ENCODE data around the gene KRT26. TPM values are rescaled to one million over a fixed set of nuclear protein-coding genes. Genes with fewer than 3 reads are reported as not detected.

Gene KRT26
- total RNA-seq, 1 donor, result not detected

- peak; percentile 41 for TF ChIP-seq CTCF (IDR thresholded peaks at IDR 0.05; ENCODE audit: extremely low read depth, low read depth, low read length)
Measured at GRCh38 chr17:40726919-40727318, 45.1 kb downstream of the KRT26 start.

DNA sequence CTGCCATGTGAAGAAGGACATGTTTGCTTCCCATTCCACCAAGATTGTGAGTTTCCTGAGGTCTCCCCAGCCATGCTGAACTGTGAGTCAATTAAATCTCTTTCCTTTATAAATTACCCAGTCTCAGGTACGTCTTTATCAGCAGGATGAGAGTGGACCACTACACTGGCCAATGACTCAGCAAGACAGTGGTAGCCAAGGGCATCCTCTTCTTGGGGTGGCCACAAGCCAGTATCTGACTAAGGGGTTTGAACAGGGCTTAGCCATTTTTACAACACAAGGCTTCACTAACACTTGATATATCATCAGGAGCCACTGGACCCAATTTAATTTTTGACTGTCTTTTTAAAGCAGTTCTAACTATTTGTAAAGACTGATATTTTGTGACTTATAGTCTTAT, 47.3 kb downstream of the KRT26 start:
- Histone ChIP-seq H4K20me1 (ENCODE audit: insufficient read depth, low read length) (no peaks in the 10 kb centered on the region), H3K79me2 (ENCODE audit: insufficient read depth, low read length) (no peaks in the 10 kb centered on the region), H3K27ac (ENCODE audit: low read depth, low read length) (no peak overlapping the region), H3K4me3 (ENCODE audit: insufficient read depth, low read length) (no peak overlapping the region), H3K4me1 (ENCODE audit: insufficient read depth, low read length) (peaks cover 6% of the 10 kb centered on the region), H2AFZ (ENCODE audit: low read length) (no peak overlapping the region), H3K27me3 (ENCODE audit: insufficient read depth, low read length) (peaks cover 3% of the 10 kb centered on the region), H3K9me3 (ENCODE audit: low read depth, low read length) (no peaks in the 10 kb centered on the region), H3K4me2 (ENCODE audit: insufficient read depth, low read length) (no peak overlapping the region), H3K36me3 (ENCODE audit: insufficient read depth, low read length) (no peaks in the 10 kb centered on the region)
- no peak for TF ChIP-seq CTCF (IDR thresholded peaks at IDR 0.05; ENCODE audit: extremely low read depth, low read depth, low read length)
- no peak for DNase-seq (ENCODE audit: insufficient read length, low spot score, missing footprints)

More at GRCh38 chr17:40726919-40727318, 45.1 kb downstream of the KRT26 start:
- Histone ChIP-seq H3K4me1 (ENCODE audit: insufficient read depth, low read length) (peaks cover 6% of the 10 kb centered on the region), H3K79me2 (ENCODE audit: insufficient read depth, low read length) (no peaks in the 10 kb centered on the region), H3K9me3 (ENCODE audit: low read depth, low read length) (no peaks in the 10 kb centered on the region), H3K36me3 (ENCODE audit: insufficient read depth, low read length) (no peaks in the 10 kb centered on the region), H2AFZ (ENCODE audit: low read length) (no peak overlapping the region), H3K27me3 (ENCODE audit: insufficient read depth, low read length) (peaks cover 17% of the 10 kb centered on the region), H3K4me2 (ENCODE audit: insufficient read depth, low read length) (no peak overlapping the region), H3K4me3 (ENCODE audit: insufficient read depth, low read length) (no peak overlapping the region), H4K20me1 (ENCODE audit: insufficient read depth, low read length) (no peaks in the 10 kb centered on the region), H3K27ac (ENCODE audit: low read depth, low read length) (no peak overlapping the region)
- DNase-seq (ENCODE audit: insufficient read length, low spot score, missing footprints), result no peak

DNA sequence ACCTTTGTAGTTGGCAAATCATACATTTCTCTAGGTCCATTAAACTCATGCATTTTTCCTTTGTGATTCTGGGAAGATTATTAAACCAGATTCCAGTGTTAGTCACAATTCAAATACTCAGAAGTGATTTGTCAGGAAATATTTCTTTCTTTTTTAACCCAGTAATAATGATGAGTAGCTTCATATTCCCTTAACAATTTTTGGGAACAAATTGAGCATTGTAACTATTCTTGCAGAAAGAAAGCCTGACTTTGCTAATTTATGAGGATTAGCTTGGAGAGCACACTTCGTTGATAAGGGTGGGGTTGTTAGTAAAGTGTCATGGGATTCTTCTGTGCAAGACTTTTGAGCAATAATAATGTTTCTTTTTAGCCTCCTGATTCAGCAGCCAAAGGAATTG, 49.8 kb downstream of the KRT26 start:
- no peak overlapping the region for H3K4me2 ChIP-seq (ENCODE audit: insufficient read depth, low read length)
- H3K27ac ChIP-seq (ENCODE audit: low read depth, low read length), result no peak overlapping the region
- TF ChIP-seq CTCF (IDR thresholded peaks at IDR 0.05; ENCODE audit: extremely low read depth, low read depth, low read length), result no peak
- no peaks in the 10 kb centered on the region for H3K36me3 ChIP-seq (ENCODE audit: insufficient read depth, low read length)
- no peaks in the 10 kb centered on the region for H3K9me3 ChIP-seq (ENCODE audit: low read depth, low read length)
- H3K4me3 ChIP-seq (ENCODE audit: insufficient read depth, low read length), result no peak overlapping the region
- DNase-seq (ENCODE audit: insufficient read length, low spot score, missing footprints), result peak; percentile 49
- H3K4me1 ChIP-seq (ENCODE audit: insufficient read depth, low read length), result no peaks in the 10 kb centered on the region
- no peaks in the 10 kb centered on the region for H4K20me1 ChIP-seq (ENCODE audit: insufficient read depth, low read length)
- H3K79me2 ChIP-seq (ENCODE audit: insufficient read depth, low read length), result no peaks in the 10 kb centered on the region
- no peak overlapping the region for H2AFZ ChIP-seq (ENCODE audit: low read length)
- H3K27me3 ChIP-seq (ENCODE audit: insufficient read depth, low read length), result peaks cover 8% of the 10 kb centered on the region

DNA sequence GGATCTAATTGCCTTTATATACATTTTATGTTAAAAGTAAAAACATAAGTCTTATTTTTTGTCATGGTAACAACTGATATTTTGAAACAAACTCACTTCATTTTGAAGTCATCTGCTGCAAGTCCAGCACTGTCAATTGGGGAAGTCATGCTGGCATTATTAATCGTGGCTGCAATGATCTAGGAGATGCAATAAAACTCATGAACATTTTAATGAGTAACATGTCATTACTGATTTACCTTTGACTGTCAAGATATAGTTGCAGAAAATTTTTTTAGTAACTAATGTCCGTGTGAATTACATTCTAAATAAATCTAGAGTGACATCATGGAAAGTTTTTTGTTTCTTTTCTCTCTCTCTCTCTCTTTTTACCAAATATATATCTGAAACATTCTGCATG, 51.1 kb downstream of the KRT26 start:
- H3K4me3 ChIP-seq (ENCODE audit: insufficient read depth, low read length), result no peak overlapping the region
- no peaks in the 10 kb centered on the region for H3K4me1 ChIP-seq (ENCODE audit: insufficient read depth, low read length)
- no peak for TF ChIP-seq CTCF (IDR thresholded peaks at IDR 0.05; ENCODE audit: extremely low read depth, low read depth, low read length)
- no peak for DNase-seq (ENCODE audit: insufficient read length, low spot score, missing footprints)
- no peaks in the 10 kb centered on the region for H3K79me2 ChIP-seq (ENCODE audit: insufficient read depth, low read length)
- H3K36me3 ChIP-seq (ENCODE audit: insufficient read depth, low read length), result no peaks in the 10 kb centered on the region
- H3K27me3 ChIP-seq (ENCODE audit: insufficient read depth, low read length), result peaks cover 18% of the 10 kb centered on the region
- H2AFZ ChIP-seq (ENCODE audit: low read length), result no peak overlapping the region
- no peaks in the 10 kb centered on the region for H4K20me1 ChIP-seq (ENCODE audit: insufficient read depth, low read length)
- H3K27ac ChIP-seq (ENCODE audit: low read depth, low read length), result no peak overlapping the region
- H3K4me2 ChIP-seq (ENCODE audit: insufficient read depth, low read length), result no peak overlapping the region
- no peaks in the 10 kb centered on the region for H3K9me3 ChIP-seq (ENCODE audit: low read depth, low read length)

Data from osteoblast (primary cell).